CD4-positive, alpha-beta T cell treated with Interleukin-15 for 1 hour (primary cell): ENCODE data around the gene DYDC2.
"Not testable (repeated sequence)": the region's sequence is repeated elsewhere in the genome, so short reads cannot be mapped to it uniquely, and the experiment has no call there.

ENCODE experiments used
- DNase-seq: peaks from one replicate; pipeline ENCODE4 v3.0.0-alpha.2; 2020

Gene DYDC2

DNA sequence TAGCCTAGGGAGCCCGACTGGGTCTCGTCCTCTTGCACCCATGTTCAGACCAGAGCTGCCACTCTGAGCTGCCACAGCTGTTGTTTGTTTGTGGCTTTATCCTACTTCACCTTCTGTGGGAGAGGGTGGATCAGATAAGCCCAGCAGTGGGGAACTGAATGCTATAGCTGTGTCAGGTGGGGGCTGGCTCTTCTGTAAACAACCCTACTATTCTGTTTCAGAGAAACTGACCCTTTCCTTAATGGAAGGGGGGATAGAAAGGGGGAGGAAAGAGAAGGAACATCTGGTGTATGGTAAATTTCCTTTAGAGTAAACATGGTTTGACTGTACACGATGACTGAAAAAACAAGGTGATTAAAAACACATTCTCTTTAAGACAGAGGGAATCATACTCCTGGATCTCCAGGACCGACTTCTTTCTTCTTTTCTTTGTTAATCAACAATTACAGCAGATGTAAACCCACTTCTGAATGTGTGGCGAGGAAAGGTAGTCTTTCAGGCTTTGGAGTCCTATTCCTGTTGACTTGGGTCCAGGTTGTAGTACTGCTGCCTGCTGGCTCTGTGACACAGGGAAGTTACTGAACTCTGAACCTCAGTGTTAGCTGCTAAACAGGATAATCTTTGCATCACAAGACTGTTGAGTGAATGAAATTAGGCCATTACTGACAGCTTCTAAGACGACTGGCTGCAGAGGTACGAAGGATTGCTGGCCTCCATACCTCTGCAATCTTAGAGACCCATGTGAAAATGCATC, 57.7 kb downstream of the DYDC2 start:
- DNase-seq, result no peak

DNA sequence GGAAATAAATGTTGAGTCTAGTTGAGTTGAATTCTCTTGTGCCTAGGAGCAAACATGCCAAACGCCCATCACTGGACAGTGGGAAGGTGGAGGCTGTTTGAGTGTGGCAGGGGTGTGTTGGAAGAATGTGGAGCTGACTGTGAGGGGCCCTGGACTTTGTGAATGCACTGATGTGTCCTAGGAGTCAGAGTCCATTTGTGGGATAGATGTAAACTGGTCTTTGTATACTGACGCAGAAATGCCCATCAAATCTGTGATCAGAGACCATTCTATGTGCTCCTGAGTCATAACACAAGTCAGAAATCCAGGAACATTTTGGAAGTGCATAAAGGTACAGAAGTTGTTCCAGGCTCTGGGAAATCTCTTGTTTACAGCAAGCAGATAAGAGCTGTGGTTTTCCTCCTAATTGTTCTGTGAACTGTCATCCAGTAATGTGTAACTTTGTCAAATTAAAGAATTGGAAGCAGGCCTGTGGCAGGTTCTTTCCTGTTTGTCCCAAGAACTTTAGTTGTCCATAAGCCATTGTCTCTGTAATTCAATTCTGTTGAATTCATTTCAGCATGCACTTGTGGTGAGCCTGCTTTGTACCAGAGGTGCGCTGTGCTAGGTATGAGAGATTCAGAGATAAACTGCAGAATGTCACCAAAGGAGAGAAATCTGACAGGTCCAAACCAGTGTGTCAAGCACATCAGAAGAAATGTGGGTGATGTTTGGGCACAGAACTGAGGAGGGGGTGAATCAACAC, 59.3 kb downstream of the DYDC2 start:
- DNase-seq, result no peak

DNA sequence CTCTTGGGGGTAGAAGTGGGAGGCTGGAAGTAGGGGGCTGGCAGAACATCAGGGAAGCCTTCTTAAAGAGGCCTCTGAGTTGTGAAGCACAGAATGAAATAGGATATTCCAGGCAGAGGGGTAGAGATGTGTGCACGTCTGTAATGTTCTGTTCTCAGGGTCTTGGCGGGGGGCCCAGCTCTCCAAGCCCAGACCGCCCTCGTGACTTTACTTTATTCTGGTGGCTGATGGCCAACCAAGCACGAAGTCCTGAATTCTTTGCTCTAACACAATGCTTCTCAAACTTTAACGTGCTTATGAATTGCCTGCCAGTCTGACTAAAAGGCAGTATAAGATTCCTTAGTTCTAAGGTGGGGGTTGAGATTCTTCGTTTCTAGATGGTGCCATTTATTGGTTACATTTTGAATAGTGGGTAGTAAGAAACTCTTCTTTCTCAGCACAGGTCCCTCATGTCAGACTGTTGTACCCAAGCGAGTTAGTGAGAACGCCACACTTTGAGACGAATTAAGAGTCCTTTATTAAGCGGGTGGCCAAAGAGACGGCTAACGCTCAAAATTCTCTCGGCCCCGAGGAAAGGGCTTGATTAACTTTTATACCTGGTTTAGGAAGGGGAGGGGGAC, 60.0 kb downstream of the DYDC2 start:
- no peak for DNase-seq

DNA sequence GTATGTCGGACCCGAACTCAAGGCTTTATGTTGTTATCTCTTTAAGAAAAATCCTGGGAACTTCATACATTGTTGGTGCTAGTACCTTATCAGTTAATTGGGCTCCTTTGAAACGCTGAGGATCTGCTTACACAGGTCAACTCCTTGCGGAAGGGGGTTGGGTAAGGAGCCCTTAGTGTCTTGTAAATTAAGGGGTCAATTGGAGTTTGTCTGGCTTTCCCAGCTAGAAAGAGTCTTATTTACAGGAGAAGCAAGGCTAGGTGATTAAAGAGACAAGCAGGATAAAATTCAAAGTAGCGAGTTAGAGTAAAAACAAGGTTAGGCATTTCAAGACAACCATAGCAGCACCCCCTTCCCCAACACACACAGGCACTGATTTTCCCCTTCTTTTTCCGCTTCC, 60.7 kb downstream of the DYDC2 start:
- not testable (repeated sequence) for DNase-seq
